Mesothelial cell of epicardium (in vitro differentiated cells): ENCODE data around the gene ACY1. TPM values are rescaled to one million over a fixed set of nuclear protein-coding genes. Genes with fewer than 3 reads are reported as not detected.
"Not testable (repeated sequence)": the region's sequence is repeated elsewhere in the genome, so short reads cannot be mapped to it uniquely, and the experiment has no call there.

Experiments
- DNase-seq, 2 experiments: peaks; one replicate each; pipeline ENCODE4 v3.0.0; 2021; ENCODE audit warnings: low spot score in 2 of 2; ENCODE audit not compliant: unreplicated experiment in 2 of 2
- H3K27ac Mint-ChIP-seq: 2 replicates; pipeline ENCODE4 v1.8.0; 2021; ENCODE audit warnings: mixed read lengths
- H3K27me3 Mint-ChIP-seq: 2 replicates; pipeline ENCODE4 v1.8.0; 2021; ENCODE audit warnings: low read depth, mixed read lengths
- H3K36me3 Mint-ChIP-seq: 2 replicates; pipeline ENCODE4 v1.8.0; 2021; ENCODE audit warnings: mixed read lengths
- H3K4me1 Mint-ChIP-seq: 2 replicates; pipeline ENCODE4 v1.8.0; 2021; ENCODE audit warnings: mixed read lengths
- H3K4me3 Mint-ChIP-seq: 2 replicates; pipeline ENCODE4 v1.8.0; 2021; ENCODE audit warnings: mild to moderate bottlenecking, moderate library complexity, mixed read lengths
- H3K9me3 Mint-ChIP-seq: 2 replicates; pipeline ENCODE4 v1.8.0; 2021; ENCODE audit warnings: mixed read lengths
- CTCF ChIP-seq: fragments of 200-600 bp; sonication (generic); IDR thresholded peaks from one replicate; pipeline ENCODE4 v1.5.0; 2021; ENCODE audit warnings: antibody characterized with exemption; ENCODE audit not compliant: unreplicated experiment
- total RNA-seq: library from RNA; stranded (reverse); gene quantifications from 3 replicates; pipeline ENCODE4 v1.2.1, GENCODE V29; 2021

ACY1 gene
- total RNA-seq, 1 donor from 2014 or later: 47.8 TPM

GRCh38 chr3:51986010-51986947 lies 2.9 kb downstream of the ACY1 start:
- Mint-ChIP-seq H3K4me1 (peaks cover 22% of the 10 kb centered on the region), H3K4me3 (no peak overlapping the region), H3K27ac (no peak overlapping the region), H3K9me3 (no peaks in the 10 kb centered on the region), H3K36me3 (peaks cover 3% of the 10 kb centered on the region), H3K27me3 (no peaks in the 10 kb centered on the region)
- TF ChIP-seq CTCF: no peak
- no peak for DNase-seq

- peak overlapping the region; percentile 43 for H3K27ac Mint-ChIP-seq
Observed at GRCh38 chr3:51987568-51987967, 4.2 kb downstream of the ACY1 start.

GRCh38 chr3:51988286-51989146 lies 5.2 kb downstream of the ACY1 start:
- TF ChIP-seq CTCF: no peak
- H3K27ac Mint-ChIP-seq: peak overlapping the region; percentile 64
- H3K4me3 Mint-ChIP-seq: no peak overlapping the region

More at GRCh38 chr3:51987568-51987967, 4.2 kb downstream of the ACY1 start:
- Mint-ChIP-seq H3K27me3 (no peaks in the 10 kb centered on the region), H3K4me3 (no peak overlapping the region), H3K4me1 (peaks cover 16% of the 10 kb centered on the region), H3K36me3 (peaks cover 6% of the 10 kb centered on the region), H3K9me3 (no peaks in the 10 kb centered on the region)
- no peak for DNase-seq
- no peak for TF ChIP-seq CTCF

GRCh38 chr3:51990501-51990971 lies 7.2 kb downstream of the ACY1 start:
- Mint-ChIP-seq H3K36me3 (peaks cover 18% of the 10 kb centered on the region), H3K4me1 (peaks cover 18% of the 10 kb centered on the region)
- H3K27me3 Mint-ChIP-seq, H3K27ac Mint-ChIP-seq, H3K4me3 Mint-ChIP-seq, DNase-seq, H3K9me3 Mint-ChIP-seq: not testable (repeated sequence)

More at GRCh38 chr3:51988286-51989146, 5.2 kb downstream of the ACY1 start:
- H3K27me3 Mint-ChIP-seq: no peaks in the 10 kb centered on the region
- no peak for DNase-seq
- peaks cover 9% of the 10 kb centered on the region for H3K4me1 Mint-ChIP-seq
- H3K36me3 Mint-ChIP-seq: peaks cover 10% of the 10 kb centered on the region
- no peaks in the 10 kb centered on the region for H3K9me3 Mint-ChIP-seq

GRCh38 chr3:51992017-51992682 lies 8.8 kb downstream of the ACY1 start:
- no peaks in the 10 kb centered on the region for H3K27me3 Mint-ChIP-seq
- no peak overlapping the region for H3K4me3 Mint-ChIP-seq
- peaks cover 18% of the 10 kb centered on the region for H3K36me3 Mint-ChIP-seq
- no peaks in the 10 kb centered on the region for H3K9me3 Mint-ChIP-seq
- no peak for TF ChIP-seq CTCF
- DNase-seq: no peak
- H3K27ac Mint-ChIP-seq: no peak overlapping the region
- peaks cover 21% of the 10 kb centered on the region for H3K4me1 Mint-ChIP-seq

GRCh38 chr3:51993657-51994056 lies 10.3 kb downstream of the ACY1 start:
- Mint-ChIP-seq H3K27ac (peak overlapping the region; percentile 47), H3K4me3 (peak overlapping the region; percentile 99), H3K4me1 (peaks cover 25% of the 10 kb centered on the region), H3K36me3 (peaks cover 18% of the 10 kb centered on the region)
- H3K27me3 Mint-ChIP-seq, H3K9me3 Mint-ChIP-seq, DNase-seq: not testable (repeated sequence)
